GM21529 (cell line): ENCODE results near the gene DLL3.

Experiments
- ATAC-seq: cut with Tn5 transposase; IDR thresholded peaks from one replicate; pipeline ENCODE4 v1.9.1; 2021; ENCODE audit not compliant: unreplicated experiment

Gene DLL3

DNA sequence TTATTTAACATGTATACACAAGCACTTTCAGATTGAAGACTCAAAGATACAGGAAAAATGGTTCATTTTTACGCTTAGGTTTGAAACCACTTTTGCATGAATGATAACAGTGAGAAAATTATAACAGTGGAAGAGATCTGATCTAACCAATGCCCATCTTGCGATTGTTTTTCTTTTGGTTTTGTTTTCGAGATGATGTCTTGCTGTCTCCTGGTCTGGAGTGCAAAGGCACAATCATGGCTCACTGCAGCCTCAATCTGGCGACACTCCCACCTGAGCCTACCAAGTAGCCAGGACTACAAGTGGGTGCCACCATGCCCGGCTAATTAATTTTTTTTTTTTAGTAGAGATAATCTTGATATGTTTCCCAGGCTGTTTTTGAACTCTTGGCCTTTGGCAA, 51.5 kb downstream of the DLL3 start:
- no peak for ATAC-seq

DNA sequence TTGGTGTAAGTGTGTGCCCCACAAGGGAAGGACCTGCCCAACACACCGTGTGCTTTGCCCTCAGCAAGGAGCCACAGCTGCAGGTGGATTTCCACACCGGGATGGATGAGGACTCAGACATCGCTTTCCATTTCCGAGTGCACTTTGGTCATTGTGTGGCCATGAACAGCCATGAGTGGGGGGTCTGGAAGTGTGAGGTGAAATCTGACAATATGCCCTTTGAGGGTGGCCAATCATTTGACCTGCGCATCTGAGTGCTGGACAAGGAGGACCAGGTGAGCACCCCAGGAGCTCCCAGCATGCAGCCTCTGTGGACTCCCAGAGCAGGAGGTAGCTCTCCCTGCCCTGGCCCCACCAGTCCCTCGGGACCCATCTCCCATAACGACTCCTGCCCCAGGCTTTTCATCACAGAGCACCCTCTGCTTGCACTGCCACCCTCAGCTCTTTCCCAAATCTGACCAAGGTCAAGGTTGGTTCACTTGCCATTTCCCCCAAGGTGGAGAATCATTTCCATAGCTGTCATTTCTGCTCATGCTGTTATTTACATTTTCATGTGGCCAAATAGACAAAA, 54.4 kb downstream of the DLL3 start:
- no peak for ATAC-seq

- ATAC-seq = no peak
Measured at GRCh38 chr19:39554701-39555311, 56.1 kb downstream of the DLL3 start.

- ATAC-seq = no peak
Measured at GRCh38 chr19:39555883-39556282, 57.1 kb downstream of the DLL3 start.
